MM.1S (cell line): ENCODE results near the gene USP25.

Experiments used
- DNase-seq: peaks from one replicate; pipeline ENCODE4 v3.0.0-alpha.2; 2015
- H2AFZ ChIP-seq: fragments of 300-600 bp; sonication (generic); 2 replicates; pipeline ENCODE4 v1.6.0; 2016; ENCODE audit warnings: antibody characterized with exemption, low read length
- H3F3A ChIP-seq: fragments of 300-600 bp; sonication (generic); 2 replicates; pipeline ENCODE4 v1.6.1; 2016; ENCODE audit warnings: mild to moderate bottlenecking, antibody characterized with exemption, low read length, moderate library complexity, mixed read lengths; ENCODE audit not compliant: insufficient read depth
- H3K27ac ChIP-seq: fragments of 300-600 bp; sonication (generic); 2 replicates; pipeline ENCODE4 v1.5.1; 2016; ENCODE audit warnings: mild to moderate bottlenecking, low read length
- H3K27me3 ChIP-seq: fragments of 300-600 bp; sonication (generic); replicated peaks from 2 replicates; pipeline ENCODE4 v1.6.0; 2016; ENCODE audit warnings: low read length; ENCODE audit not compliant: insufficient read depth
- H3K36me3 ChIP-seq: fragments of 300-600 bp; sonication (generic); replicated peaks from 2 replicates; pipeline ENCODE4 v1.6.1; 2016; ENCODE audit warnings: mild to moderate bottlenecking, low read length, mixed read lengths; ENCODE audit not compliant: insufficient read depth
- H3K4me1 ChIP-seq: fragments of 300-600 bp; sonication (generic); 2 replicates; pipeline ENCODE4 v1.6.1; 2016; ENCODE audit warnings: low read length, mixed read lengths
- H3K4me2 ChIP-seq: fragments of 300-600 bp; sonication (generic); 2 replicates; pipeline ENCODE4 v1.6.0; 2016; ENCODE audit warnings: low read depth, low read length
- H3K4me3 ChIP-seq: fragments of 300-600 bp; sonication (generic); 2 replicates; pipeline ENCODE4 v1.5.1; 2016; ENCODE audit warnings: low read length, mixed read lengths
- H3K79me2 ChIP-seq: fragments of 300-600 bp; sonication (generic); 2 replicates; pipeline ENCODE4 v1.6.1; 2016; ENCODE audit warnings: mixed run types, low read length, mixed read lengths
- H3K9ac ChIP-seq: fragments of 300-600 bp; sonication (generic); 2 replicates; pipeline ENCODE4 v1.6.1; 2016; ENCODE audit warnings: low read length, mixed read lengths
- H3K9me2 ChIP-seq: fragments of 300-600 bp; sonication (generic); replicated peaks from 2 replicates; pipeline ENCODE4 v1.6.1; 2016; ENCODE audit warnings: mild to moderate bottlenecking, low read length, mixed read lengths; ENCODE audit not compliant: insufficient read depth
- H3K9me3 ChIP-seq: fragments of 300-600 bp; sonication (generic); replicated peaks from 2 replicates; pipeline ENCODE4 v1.6.1; 2016; ENCODE audit warnings: mild to moderate bottlenecking, low read length, mixed read lengths; ENCODE audit not compliant: insufficient read depth
- H4K20me1 ChIP-seq: fragments of 300-600 bp; sonication (generic); 2 replicates; pipeline ENCODE4 v1.6.1; 2016; ENCODE audit warnings: mild to moderate bottlenecking, low read length, moderate library complexity, mixed read lengths; ENCODE audit not compliant: insufficient read depth
- CTCF ChIP-seq: fragments of 300-600 bp; sonication (generic); IDR thresholded peaks from 2 replicates; pipeline ENCODE4 v1.5.1; 2016; ENCODE audit warnings: antibody characterized with exemption, low read length, mixed read lengths
- EZH2 ChIP-seq: fragments of 300-600 bp; sonication (generic); optimal IDR thresholded peaks from 2 replicates; pipeline ENCODE3; 2017; ENCODE audit warnings: low read depth, mild to moderate bottlenecking, antibody characterized with exemption, low read length, mixed read lengths
- EZH2phosphoT487 ChIP-seq: fragments of 300-600 bp; sonication (generic); IDR thresholded peaks from 2 replicates; pipeline ENCODE4 v1.6.1; 2018; ENCODE audit warnings: antibody characterized with exemption, low read length

The USP25 gene

DNA sequence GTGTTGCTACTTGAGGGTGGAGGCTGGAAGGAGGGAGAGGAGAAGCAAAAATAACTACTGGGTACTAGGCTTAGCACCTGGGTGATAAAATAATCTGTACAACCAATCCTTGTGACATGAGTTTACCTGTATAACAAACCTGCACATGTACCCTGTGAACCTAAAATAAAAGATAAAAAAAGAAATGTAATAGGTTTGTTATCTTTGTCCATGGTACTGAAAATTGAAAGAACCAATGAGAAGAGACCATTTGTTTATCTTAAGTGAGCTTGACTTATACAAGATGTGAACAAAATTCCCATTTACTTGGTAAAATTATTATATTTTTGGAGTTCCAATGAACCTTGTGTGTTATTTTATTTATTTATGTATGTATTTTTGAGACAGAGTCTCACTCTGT is 11.1 kb upstream of the USP25 start:
- no peaks in the 10 kb centered on the region for H3K27me3 ChIP-seq
- no peaks in the 10 kb centered on the region for H3K36me3 ChIP-seq
- no peaks in the 10 kb centered on the region for H3K9me2 ChIP-seq
- DNase-seq, result no peak
- H4K20me1 ChIP-seq, result no peaks in the 10 kb centered on the region
- H3K79me2 ChIP-seq, result no peaks in the 10 kb centered on the region
- H2AFZ ChIP-seq, result no peak overlapping the region
- no peak overlapping the region for H3K27ac ChIP-seq
- no peaks in the 10 kb centered on the region for H3K9me3 ChIP-seq
- no peak overlapping the region for H3K4me3 ChIP-seq
- no peaks in the 10 kb centered on the region for H3K4me1 ChIP-seq
- no peaks in the 10 kb centered on the region for H3F3A ChIP-seq
- no peak overlapping the region for H3K4me2 ChIP-seq
- no peak for TF ChIP-seq CTCF
- no peak for TF ChIP-seq EZH2phosphoT487
- TF ChIP-seq EZH2, result no peak
- no peak overlapping the region for H3K9ac ChIP-seq

GRCh38 chr21:15719976-15720375 is 9.8 kb upstream of the USP25 start:
- Histone ChIP-seq H3K27ac (no peak overlapping the region), H3K9me3 (no peaks in the 10 kb centered on the region), H3K9me2 (no peaks in the 10 kb centered on the region), H3K4me1 (no peaks in the 10 kb centered on the region), H3K79me2 (no peaks in the 10 kb centered on the region), H3K4me2 (no peak overlapping the region), H2AFZ (no peak overlapping the region), H3K9ac (no peak overlapping the region), H3K27me3 (no peaks in the 10 kb centered on the region), H3F3A (no peaks in the 10 kb centered on the region), H3K36me3 (no peaks in the 10 kb centered on the region), H4K20me1 (no peaks in the 10 kb centered on the region), H3K4me3 (no peak overlapping the region)
- TF ChIP-seq EZH2phosphoT487 (no peak), EZH2 (no peak), CTCF (no peak)
- no peak for DNase-seq

DNA sequence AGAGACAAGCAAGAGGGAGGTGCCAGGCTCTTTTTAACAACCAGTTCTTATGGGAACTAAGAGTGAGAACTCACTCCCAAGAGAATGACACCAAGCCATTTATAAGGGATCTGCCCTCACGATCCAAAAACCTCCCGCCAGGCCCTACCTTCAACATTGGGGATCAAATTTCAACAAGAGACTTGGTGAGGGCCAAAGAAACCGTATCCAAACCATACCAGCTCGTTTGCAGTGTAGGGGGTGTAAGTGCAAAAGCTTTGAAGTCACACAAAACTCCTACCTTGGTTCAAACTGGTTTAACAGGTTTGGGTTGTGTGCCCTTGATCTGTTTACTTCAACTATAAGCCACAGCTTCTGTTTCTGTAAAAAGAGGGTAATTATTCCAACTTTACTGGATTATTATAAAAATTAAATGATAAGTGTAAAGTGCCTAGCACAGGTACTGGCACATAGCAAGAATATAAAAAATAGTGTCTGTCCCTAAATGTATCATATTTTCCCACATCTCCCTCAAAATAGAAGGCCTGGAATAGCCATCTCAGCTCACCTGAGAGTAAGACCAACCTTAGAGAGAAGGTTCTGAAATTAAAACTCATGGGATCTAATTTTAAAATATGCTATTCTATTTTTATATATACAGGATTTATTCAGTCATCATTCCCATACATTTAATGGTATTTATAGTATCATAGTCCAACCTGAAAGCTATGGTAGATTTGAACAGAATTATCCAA is 7.0 kb upstream of the USP25 start:
- no peaks in the 10 kb centered on the region for H4K20me1 ChIP-seq
- H3K27me3 ChIP-seq, result no peaks in the 10 kb centered on the region
- H3K27ac ChIP-seq, result no peak overlapping the region
- no peaks in the 10 kb centered on the region for H3F3A ChIP-seq
- H3K4me2 ChIP-seq, result no peak overlapping the region
- TF ChIP-seq EZH2phosphoT487, result no peak
- TF ChIP-seq CTCF, result no peak
- no peak for TF ChIP-seq EZH2
- no peaks in the 10 kb centered on the region for H3K79me2 ChIP-seq
- H3K4me1 ChIP-seq, result no peaks in the 10 kb centered on the region
- H2AFZ ChIP-seq, result no peak overlapping the region
- H3K9me3 ChIP-seq, result no peaks in the 10 kb centered on the region
- no peaks in the 10 kb centered on the region for H3K36me3 ChIP-seq
- H3K9me2 ChIP-seq, result no peaks in the 10 kb centered on the region
- H3K4me3 ChIP-seq, result no peak overlapping the region
- no peak overlapping the region for H3K9ac ChIP-seq
- no peak for DNase-seq
